ENCODE results near the gene RUBCNL.

RUBCNL gene

GRCh38 chr13:46303742-46304385, 83.2 kb downstream of the RUBCNL start:
- DNase-seq: no peak

GRCh38 chr13:46297361-46297811, 89.7 kb downstream of the RUBCNL start:
- no peak for DNase-seq

GRCh38 chr13:46296921-46297320, 90.1 kb downstream of the RUBCNL start:
- no peak for DNase-seq

GRCh38 chr13:46296115-46296822, 90.8 kb downstream of the RUBCNL start:
- DNase-seq: no peak

GRCh38 chr13:46295491-46296114, 91.4 kb downstream of the RUBCNL start:
- peak; percentile 58 for DNase-seq

- no peak for DNase-seq
Observed at GRCh38 chr13:46293436-46293835, 93.6 kb downstream of the RUBCNL start.

Measured in activated CD4-positive, alpha-beta T cell treated with anti-CD3 and anti-CD28 coated beads for 48 hours (primary cell).